Mononuclear cell (primary cell): ENCODE results near the gene UNKL. TPM values are rescaled to one million over a fixed set of nuclear protein-coding genes. Genes with fewer than 3 reads are reported as not detected.

Experiments
- H3K27me3 ChIP-seq: 2 replicates; pipeline ENCODE4 v1.6.0; 2011; ENCODE audit warnings: low read length, control low read depth; ENCODE audit not compliant: insufficient read depth
- H3K4me1 ChIP-seq: 2 replicates; pipeline ENCODE4 v1.5.1; 2011; ENCODE audit warnings: mild to moderate bottlenecking, low read length, control low read depth; ENCODE audit not compliant: insufficient read depth
- H3K4me3 ChIP-seq: 2 replicates; pipeline ENCODE4 v1.5.1; 2011; ENCODE audit warnings: mild to moderate bottlenecking, low read length, moderate library complexity
- H3K9me3 ChIP-seq: 2 replicates; pipeline ENCODE4 v1.5.1; 2011; ENCODE audit warnings: low read depth, mild to moderate bottlenecking, control low read depth, low read length
- total RNA-seq: library from RNA; depleted of rRNA; stranded (reverse); fragments of >200 nt; gene quantifications from one replicate; pipeline ENCODE4 v1.2.3, GENCODE V29; 2012

UNKL gene
- total RNA-seq, 1 donor: 18.4 TPM

DNA sequence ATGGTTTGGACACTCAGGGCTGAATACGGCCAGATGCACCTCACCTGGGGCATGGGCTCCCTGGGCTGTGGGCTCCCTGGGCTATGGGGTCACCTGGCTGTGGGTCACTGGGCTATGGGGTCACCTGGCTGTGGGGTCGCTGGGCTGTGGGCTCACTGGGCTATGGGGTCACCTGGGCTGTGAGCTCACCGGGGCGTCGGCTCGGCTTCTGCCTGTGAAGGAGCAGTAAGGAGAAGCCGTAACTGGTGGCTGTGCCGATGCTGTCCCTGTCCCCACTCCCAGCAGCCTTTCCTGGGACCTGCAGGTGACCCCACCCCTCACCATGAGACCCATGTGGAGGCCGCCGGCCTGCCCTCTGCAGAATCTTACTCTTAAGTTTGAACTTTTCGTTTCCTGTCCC, 14.5 kb upstream of the UNKL start:
- Histone ChIP-seq H3K9me3 (no peaks in the 10 kb centered on the region), H3K4me1 (peaks cover 7% of the 10 kb centered on the region), H3K27me3 (no peaks in the 10 kb centered on the region), H3K4me3 (no peak overlapping the region)

DNA sequence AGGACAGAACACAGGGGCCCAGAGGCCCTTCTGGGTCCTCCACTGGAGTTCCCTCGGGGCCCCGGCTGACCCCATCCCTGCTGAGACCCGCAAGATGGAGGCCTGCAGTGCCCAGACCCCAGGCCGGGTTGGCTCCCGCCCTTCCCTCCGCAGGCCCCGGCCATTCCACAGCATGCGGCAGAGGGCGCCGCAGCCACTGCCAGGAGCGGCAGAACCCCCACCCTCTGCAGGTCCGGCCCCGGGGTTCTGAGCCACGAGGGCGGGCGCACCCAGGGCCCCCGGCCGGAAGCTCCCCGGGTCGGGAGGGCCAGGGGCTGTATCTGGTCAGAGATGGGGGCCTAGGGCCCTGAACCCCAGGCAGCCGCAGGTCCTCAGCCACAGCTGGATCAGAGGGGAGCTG, 14.0 kb upstream of the UNKL start:
- Histone ChIP-seq H3K4me3 (no peak overlapping the region), H3K9me3 (no peaks in the 10 kb centered on the region), H3K27me3 (no peaks in the 10 kb centered on the region), H3K4me1 (peaks cover 7% of the 10 kb centered on the region)

DNA sequence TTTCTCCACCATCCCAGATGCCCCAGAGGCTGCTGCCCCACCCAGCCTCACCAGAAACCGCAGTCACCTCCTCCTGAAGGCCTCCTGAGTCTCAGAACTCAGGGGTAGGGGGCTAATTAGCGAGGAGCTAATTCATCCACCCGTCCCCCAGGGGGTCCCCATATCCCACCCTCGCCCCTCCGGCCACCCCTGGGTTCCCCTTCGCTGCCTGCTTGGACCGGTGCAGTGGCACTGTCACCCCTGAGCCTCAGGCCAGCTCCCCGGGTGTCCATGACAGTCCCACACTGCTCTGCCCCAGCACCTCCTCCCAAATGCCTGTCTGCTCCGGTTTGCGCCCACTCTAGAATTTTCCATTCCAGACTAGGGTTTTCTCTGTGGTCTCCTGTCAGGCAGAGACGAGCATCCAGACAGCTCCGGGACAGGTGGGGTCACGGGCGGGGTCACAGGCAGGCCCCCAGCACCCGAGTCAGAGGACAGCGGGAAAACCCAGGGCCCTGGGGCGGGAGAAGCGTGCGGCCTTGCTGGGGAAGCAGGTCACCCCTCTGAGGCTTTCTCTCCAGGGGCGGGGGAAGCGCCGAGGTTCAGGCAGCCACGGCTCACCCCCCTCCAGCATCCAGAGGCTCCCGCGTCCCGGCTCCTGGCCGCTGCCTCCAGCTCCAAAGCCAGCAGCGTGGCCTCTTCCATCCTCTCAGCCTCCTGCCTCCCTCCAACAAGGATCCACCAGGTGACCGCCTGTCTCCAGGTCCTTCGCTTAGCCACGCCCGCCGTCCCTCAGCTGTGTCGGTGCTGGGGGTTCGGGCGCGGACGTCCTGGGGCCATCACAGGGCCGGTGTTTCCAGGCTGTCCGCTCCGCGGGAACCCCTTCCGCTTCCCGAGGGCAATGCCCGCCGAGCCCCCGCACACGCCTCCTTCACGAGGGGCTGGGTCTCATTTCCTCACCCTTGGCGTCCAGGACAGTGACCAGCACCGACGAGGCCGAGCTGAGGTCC, 13.3 kb upstream of the UNKL start:
- Histone ChIP-seq H3K27me3 (no peaks in the 10 kb centered on the region), H3K9me3 (no peaks in the 10 kb centered on the region), H3K4me3 (no peak overlapping the region), H3K4me1 (peaks cover 7% of the 10 kb centered on the region)

DNA sequence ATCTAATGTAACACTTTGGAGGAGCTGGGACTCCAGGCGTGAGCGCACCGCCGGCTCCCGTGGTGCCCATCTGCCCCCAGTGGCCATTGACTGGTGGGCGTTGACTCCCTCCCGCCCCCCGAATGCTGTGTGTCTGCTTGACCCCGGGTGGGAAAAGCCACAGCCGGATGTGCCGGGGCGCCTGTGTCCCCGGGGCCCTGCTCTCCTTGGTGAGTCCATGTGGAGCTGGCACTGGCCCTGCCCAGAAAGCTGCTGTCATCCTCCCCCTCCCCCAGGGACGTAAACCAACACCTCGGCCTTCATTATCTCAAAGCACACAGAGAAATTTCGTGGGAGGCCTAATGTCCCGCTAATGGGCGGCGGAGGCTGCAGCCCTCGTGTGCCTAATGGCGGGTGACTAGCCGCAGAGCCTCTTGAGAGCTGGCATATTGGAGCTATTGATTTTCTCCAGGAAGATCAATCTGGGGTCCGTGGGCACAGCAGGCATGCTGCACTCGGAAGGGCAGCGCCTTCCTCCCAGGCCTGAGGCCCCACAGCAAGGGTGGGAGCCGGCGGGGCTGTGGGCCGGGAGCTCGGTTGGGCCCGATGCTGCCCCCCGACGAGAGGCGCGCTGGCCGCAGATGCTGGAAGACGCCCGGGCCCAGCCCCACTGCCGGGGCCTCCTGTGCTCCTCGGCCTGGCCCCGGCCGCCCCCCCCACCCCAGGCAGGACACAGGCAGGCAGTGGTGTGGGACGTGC, 12.4 kb upstream of the UNKL start:
- Histone ChIP-seq H3K9me3 (no peaks in the 10 kb centered on the region), H3K27me3 (no peaks in the 10 kb centered on the region), H3K4me1 (peaks cover 7% of the 10 kb centered on the region), H3K4me3 (no peak overlapping the region)

DNA sequence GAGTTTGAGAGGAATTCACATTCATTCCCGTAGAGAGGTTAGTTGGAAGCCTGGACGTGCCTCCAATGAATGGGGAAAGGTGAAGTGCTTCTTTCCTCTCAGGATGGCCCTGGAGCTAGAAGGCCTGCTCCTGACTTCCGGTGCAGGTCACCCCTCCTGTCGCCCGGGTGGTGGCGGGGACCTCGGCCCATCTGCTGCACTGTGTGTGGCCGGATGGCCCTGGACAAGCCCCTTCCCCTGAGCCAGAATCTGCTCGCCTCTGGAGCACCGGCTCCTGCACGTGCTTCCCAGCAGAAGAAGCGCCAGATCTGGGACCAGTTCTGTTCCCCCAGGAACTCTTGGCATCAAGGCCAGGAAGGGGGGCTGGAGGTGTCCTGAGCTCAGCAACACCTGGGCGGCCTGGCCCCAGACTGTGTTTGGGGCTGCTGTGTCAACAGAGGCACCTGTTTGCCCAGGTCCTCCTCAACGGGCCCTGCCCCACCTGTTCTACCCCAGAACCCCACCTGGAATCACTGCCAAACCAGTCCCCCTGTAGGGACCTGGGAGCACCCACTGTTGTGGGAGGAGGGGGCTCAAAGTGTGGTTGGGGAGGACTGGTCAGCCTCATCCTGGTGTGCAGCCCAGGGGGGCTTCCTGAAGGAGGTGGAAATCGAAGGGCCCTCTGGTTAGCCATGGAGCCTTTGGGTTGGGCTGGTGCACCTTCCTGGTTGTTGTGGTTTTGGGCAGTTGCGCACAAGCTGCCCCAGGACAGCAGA, 11.3 kb upstream of the UNKL start:
- peaks cover 14% of the 10 kb centered on the region for H3K4me1 ChIP-seq
- H3K9me3 ChIP-seq: no peaks in the 10 kb centered on the region
- H3K4me3 ChIP-seq: no peak overlapping the region
- H3K27me3 ChIP-seq: no peaks in the 10 kb centered on the region

DNA sequence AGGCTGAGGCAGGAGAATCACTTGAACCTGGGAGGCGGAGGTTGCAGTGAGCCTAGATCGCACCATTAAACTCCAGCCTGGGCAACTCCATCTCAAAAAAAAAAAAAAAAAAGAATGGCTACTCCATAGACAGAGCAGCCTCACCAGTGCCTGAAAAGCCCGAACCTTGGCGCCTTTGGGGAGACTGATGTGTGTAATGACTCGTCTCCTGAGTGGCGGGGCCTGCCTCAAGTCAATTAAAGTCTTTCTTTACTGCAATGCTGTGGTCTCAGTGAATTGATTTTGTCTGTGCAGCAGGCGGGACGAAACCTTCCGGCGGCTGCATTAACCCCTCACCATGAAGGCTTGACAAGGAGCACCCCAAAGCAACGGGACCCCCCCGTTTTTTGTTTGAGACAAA, 9.5 kb upstream of the UNKL start:
- no peaks in the 10 kb centered on the region for H3K27me3 ChIP-seq
- no peaks in the 10 kb centered on the region for H3K9me3 ChIP-seq
- peaks cover 27% of the 10 kb centered on the region for H3K4me1 ChIP-seq
- H3K4me3 ChIP-seq: no peak overlapping the region

DNA sequence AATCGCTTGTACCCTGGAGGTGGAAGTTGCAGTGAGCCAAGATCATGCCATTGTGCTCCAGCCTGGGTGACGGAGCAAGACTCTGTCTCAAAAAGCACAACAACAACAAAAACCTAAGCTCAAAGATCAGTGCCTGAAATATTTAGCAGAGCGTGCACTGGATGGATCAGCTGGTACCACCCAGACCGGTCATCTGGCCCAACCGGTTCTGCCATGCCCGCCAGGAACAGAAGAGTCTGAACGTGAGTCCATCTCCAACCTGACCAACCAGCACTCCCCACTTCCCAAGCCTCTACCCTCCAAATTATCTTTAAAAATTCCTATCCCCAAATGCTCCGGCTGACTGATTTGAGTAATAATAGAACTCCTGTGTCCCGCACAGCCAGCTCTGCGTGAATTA, 7.6 kb upstream of the UNKL start:
- Histone ChIP-seq H3K27me3 (no peaks in the 10 kb centered on the region), H3K4me1 (peaks cover 21% of the 10 kb centered on the region), H3K9me3 (no peaks in the 10 kb centered on the region), H3K4me3 (no peak overlapping the region)

DNA sequence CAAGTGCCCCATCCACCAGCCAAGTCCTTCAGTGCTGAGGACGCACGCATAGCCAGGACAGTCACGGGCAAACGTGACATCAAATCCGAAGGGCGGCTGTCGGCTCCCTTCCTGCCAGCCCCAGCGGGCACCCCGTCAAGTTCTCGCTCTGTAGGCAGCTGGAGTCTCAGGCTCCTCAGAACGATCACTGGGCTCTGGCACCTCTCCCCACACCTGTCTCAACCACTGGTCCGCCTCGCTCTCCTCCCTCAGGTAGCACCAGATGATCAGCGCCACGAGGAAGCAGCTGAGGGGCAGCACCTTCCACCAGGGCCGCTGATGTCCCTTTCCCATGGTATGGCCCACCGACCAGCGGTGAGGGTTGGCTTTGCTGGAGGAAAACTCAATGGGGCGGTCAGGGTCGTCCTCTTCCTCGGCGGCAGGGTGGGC, 5.6 kb upstream of the UNKL start:
- no peaks in the 10 kb centered on the region for H3K9me3 ChIP-seq
- H3K27me3 ChIP-seq: no peaks in the 10 kb centered on the region
- peak overlapping the region; percentile 63 for H3K4me3 ChIP-seq
- peaks cover 21% of the 10 kb centered on the region for H3K4me1 ChIP-seq

DNA sequence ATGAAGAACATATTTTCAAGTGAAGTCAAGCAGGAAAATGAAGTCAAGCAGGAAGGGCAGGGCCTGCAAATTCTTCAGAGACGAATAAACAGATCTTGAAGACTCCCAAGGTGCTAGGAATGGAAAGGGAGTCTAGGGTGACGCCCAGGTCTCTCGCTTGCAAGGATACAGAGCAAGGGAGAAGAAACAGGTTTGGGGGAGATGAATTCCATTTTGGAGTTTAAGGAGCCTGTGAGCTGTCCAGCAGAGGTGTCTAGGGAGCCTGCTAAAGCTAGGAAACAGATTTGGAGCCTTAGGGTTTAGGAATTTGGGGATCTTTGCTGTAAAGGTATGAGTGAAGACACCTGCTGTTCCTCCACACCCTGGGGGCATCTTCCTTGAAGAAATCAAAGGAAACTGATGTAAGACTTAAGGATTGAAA, 2.0 kb upstream of the UNKL start:
- Histone ChIP-seq H3K9me3 (no peaks in the 10 kb centered on the region), H3K4me1 (peaks cover 33% of the 10 kb centered on the region), H3K4me3 (no peak overlapping the region), H3K27me3 (no peaks in the 10 kb centered on the region)

DNA sequence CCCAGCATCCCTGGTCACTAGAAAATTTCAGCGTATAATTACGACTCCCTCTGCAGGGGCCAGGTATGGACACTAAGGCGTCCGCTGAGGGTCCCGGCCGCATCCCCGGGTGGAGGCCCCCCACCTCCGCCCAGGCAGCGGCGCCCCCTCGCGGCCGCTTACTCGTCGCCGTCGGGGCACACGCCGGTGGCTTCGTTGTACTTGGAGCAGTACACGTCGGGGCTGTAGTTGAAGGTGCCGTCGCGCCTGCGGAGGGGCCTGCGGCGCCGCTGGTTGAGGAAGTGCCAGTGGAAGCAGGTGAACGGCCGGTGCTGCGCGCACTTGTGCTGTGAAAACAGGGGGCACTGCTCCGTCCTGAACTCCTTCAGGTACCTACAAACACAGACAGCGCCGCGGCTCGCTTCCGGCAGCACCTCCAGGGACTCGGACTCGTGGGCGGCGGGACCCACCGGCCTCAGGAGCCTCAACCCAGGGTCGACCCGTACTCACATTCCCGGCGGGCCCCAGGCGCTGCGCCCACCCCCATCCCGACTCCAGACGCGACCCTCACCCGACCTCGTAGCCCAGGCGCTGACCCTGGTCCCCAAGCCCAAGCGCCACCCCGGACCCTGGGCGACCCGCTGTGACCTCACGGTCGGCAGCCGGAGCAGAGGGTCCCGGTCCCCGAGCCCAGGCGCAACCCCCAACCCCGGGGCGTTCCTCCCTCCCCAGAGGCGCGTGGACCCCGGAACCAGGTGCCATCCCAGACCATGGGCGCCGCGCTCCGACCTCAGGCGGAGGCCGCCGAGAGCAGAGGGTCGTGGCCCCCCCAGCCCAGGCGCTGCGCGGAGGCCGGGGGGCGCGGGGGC, 596 bp downstream of the UNKL start:
- peak overlapping the region; percentile 77 for H3K4me3 ChIP-seq

DNA sequence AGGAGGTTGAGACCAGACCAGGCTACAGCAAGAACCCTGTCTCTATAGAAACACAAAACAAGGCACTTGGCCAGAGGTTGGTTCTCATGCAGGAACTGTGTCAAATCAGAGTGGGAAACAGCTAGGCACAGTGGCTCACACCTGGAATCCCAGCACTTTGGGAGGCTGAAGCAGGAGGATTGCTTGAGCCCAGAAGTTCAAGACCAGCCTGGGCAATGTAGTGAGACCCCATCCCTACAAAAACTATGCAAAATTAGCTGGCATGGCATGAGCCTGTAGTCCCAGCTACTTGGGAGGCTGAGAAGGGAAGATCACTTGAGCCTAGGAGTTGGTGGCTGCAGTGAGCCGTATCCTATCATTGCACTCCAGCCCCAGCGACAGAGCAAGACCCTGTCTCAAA, 1.7 kb downstream of the UNKL start:
- H3K27me3 ChIP-seq: no peaks in the 10 kb centered on the region
- H3K9me3 ChIP-seq: no peaks in the 10 kb centered on the region
- no peak overlapping the region for H3K4me3 ChIP-seq
- H3K4me1 ChIP-seq: peaks cover 22% of the 10 kb centered on the region

More for the DNA sequence above, 596 bp downstream of the UNKL start:
- peaks cover 14% of the 10 kb centered on the region for H3K4me1 ChIP-seq
- H3K27me3 ChIP-seq: no peaks in the 10 kb centered on the region
- no peaks in the 10 kb centered on the region for H3K9me3 ChIP-seq

DNA sequence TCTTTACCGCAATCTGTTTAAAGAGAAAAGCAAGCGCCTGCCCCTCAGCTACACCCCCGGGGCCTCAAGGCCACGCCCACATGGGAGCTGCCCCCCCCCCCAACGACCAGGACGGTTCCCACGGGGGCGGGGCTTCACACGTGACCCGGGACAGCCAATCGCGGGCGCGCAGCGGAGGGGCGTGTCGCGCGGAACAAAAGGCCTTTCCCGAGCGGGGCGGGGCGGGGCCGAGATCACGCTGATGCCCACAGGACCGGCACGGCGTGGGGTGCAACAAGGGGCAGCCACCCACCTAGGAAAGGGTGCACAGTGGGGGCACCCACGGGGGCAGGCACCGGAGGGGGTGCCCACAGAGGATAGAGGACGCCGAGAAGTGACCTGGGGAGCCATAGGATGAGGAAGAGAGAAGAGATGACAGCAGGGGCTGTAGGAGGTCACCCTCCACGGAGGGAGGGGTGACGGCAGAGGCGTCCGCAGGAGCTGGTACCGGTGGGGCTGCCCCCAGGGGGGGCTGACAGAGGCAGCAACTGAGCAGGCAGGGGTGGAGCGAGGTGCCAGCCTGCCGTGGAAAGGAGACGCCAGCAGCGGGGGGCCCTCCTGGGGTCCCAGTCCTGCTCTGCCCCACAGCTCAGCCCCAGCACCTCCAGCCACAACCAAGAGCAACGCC, 6.2 kb downstream of the UNKL start:
- no peaks in the 10 kb centered on the region for H3K27me3 ChIP-seq
- H3K4me3 ChIP-seq: no peak overlapping the region
- H3K9me3 ChIP-seq: no peaks in the 10 kb centered on the region
- peaks cover 23% of the 10 kb centered on the region for H3K4me1 ChIP-seq

DNA sequence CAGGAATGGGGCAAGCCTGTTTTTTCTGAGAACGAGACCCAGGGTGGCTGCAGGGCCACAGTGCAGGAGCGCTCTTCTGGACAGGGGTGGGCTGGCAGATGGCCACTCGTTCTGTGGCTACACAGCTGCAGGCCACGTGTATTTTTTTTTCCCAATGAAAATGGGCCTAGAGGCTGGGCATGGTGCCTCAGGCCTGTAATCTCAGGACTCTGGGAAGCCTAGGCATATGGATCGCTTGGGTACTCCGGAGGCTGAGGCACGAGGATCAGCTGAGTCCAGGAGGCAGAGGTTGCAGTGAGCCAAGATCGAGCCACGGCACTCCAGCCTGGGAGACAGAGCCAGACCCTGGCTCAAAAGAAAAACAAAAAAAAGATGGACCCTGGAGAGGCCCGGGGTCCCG, 6.8 kb downstream of the UNKL start:
- H3K4me3 ChIP-seq: no peak overlapping the region
- no peaks in the 10 kb centered on the region for H3K27me3 ChIP-seq
- H3K9me3 ChIP-seq: no peaks in the 10 kb centered on the region
- H3K4me1 ChIP-seq: peaks cover 18% of the 10 kb centered on the region

DNA sequence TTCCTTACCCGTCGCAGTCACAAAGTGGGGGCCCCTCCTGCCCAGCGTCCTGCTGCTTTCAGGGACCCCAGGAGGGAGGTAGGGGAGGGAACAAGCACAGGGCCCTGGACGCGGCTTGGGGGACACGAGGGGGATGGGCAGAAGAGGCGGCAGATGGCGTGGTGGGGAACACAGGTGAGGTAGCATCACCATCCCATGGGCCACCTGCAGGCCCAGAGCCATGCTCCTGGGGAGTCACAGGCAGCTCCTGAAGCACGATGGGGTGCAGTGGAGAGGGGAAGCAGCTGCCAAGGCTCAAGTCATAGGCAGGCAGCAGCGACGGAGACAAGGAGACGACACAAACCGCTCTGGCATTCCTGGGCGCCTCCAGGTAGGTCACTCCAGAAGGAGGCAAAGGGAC, 10.8 kb downstream of the UNKL start:
- no peaks in the 10 kb centered on the region for H3K9me3 ChIP-seq
- peaks cover 13% of the 10 kb centered on the region for H3K4me1 ChIP-seq
- no peak overlapping the region for H3K4me3 ChIP-seq
- H3K27me3 ChIP-seq: no peaks in the 10 kb centered on the region
